Liver (tissue), 9 donors: ENCODE measurements around the gene RHOXF1. TPM values are rescaled to one million over a fixed set of nuclear protein-coding genes. Genes with fewer than 3 reads are reported as not detected.
"Not testable (repeated sequence)": the region's sequence is repeated elsewhere in the genome, so short reads cannot be mapped to it uniquely, and the experiment has no call there.

Source experiments
- DNase-seq: peaks from one replicate; pipeline ENCODE4 v3.0.0-alpha.2; 2017; ENCODE audit warnings: low spot score
- H3K27ac ChIP-seq, 2 donors: one replicate each; pipeline ENCODE4 v1.7.0; 2013; ENCODE audit warnings: inconsistent platforms in 2 of 2, low read length in 2 of 2, control low read depth in 1 of 2, low read depth in 1 of 2, mild to moderate bottlenecking in 1 of 2
- H3K27me3 ChIP-seq, 4 donors: one replicate each; pipeline versions ENCODE4 v1.6.1 to v1.7.0; 2013; ENCODE audit warnings: low read length in 3 of 4, inconsistent platforms in 1 of 4, mild to moderate bottlenecking in 1 of 4, moderate library complexity in 1 of 4; ENCODE audit not compliant: control insufficient read depth in 4 of 4, insufficient read depth in 4 of 4
- H3K36me3 ChIP-seq, 4 donors: one replicate each; pipeline versions ENCODE4 v1.6.1 to v1.7.0; 2013; ENCODE audit warnings: low read length in 3 of 4, mild to moderate bottlenecking in 3 of 4, low read depth in 1 of 4, moderate library complexity in 1 of 4; ENCODE audit not compliant: control insufficient read depth in 4 of 4, insufficient read depth in 3 of 4
- H3K4me1 ChIP-seq, 4 donors: one replicate each; pipeline versions ENCODE4 v1.6.1 to v1.7.0; 2013; ENCODE audit warnings: low read length in 3 of 4, mild to moderate bottlenecking in 3 of 4, moderate library complexity in 1 of 4; ENCODE audit not compliant: control insufficient read depth in 4 of 4, insufficient read depth in 4 of 4
- H3K4me3 ChIP-seq, 3 donors: one replicate each; pipeline versions ENCODE4 v1.6.1 to v1.7.0; 2013; ENCODE audit warnings: low read length in 3 of 3, control low read depth in 1 of 3, low read depth in 1 of 3, mild to moderate bottlenecking in 1 of 3
- H3K9ac ChIP-seq, 2 donors: one replicate each; pipeline ENCODE4 v1.7.0; 2013; ENCODE audit warnings: low read length in 2 of 2, mild to moderate bottlenecking in 2 of 2, moderate library complexity in 2 of 2, control low read depth in 1 of 2, low read depth in 1 of 2
- H3K9me3 ChIP-seq, 4 donors: one replicate each; pipeline versions ENCODE4 v1.6.1 to v1.7.0; 2013; ENCODE audit warnings: low read length in 3 of 4; ENCODE audit not compliant: control insufficient read depth in 4 of 4
- ATF3 ChIP-seq: IDR thresholded peaks from 2 replicates; pipeline ENCODE4 v1.6.1; 2016; ENCODE audit warnings: antibody characterized with exemption
- EGR1 ChIP-seq, 2 donors: IDR thresholded peaks; 2 replicates each; pipeline ENCODE4 v1.6.1; 2016 to 2018; ENCODE audit warnings: antibody characterized with exemption in 2 of 2, low read depth in 2 of 2
- FOXA1 ChIP-seq: IDR thresholded peaks from 2 replicates; pipeline ENCODE4 v1.6.1; 2016; ENCODE audit warnings: antibody characterized with exemption
- FOXA2 ChIP-seq: IDR thresholded peaks from 2 replicates; pipeline ENCODE4 v1.6.1; 2016; ENCODE audit warnings: antibody characterized with exemption
- GABPA ChIP-seq, 2 donors: IDR thresholded peaks in 1 of 2; conservative IDR thresholded peaks in 1 of 2; 2 replicates each; pipeline ENCODE4 v1.6.1; 2016; ENCODE audit warnings: antibody characterized with exemption in 2 of 2, mild to moderate bottlenecking in 1 of 2, moderate library complexity in 1 of 2
- HNF4A ChIP-seq, 2 donors: conservative IDR thresholded peaks; 2 replicates each; pipeline ENCODE4 v1.6.1; 2016; ENCODE audit warnings: antibody characterized with exemption in 2 of 2, mild to moderate bottlenecking in 2 of 2
- HNF4G ChIP-seq: IDR thresholded peaks from 2 replicates; pipeline ENCODE4 v1.6.1; 2016; ENCODE audit warnings: antibody characterized with exemption
- JUND ChIP-seq, 2 donors: IDR thresholded peaks; 2 replicates each; pipeline ENCODE4 v1.6.1; 2016; ENCODE audit warnings: antibody characterized with exemption in 2 of 2
- NR2F2 ChIP-seq: IDR thresholded peaks from 2 replicates; pipeline ENCODE4 v1.6.1; 2016; ENCODE audit warnings: antibody characterized with exemption
- RAD21 ChIP-seq, 2 donors: IDR thresholded peaks; 2 replicates each; pipeline ENCODE4 v1.6.1; 2016; ENCODE audit warnings: antibody characterized with exemption in 2 of 2, mild to moderate bottlenecking in 2 of 2
- RXRA ChIP-seq, 2 donors: IDR thresholded peaks; 2 replicates each; pipeline ENCODE4 v1.6.1; 2017 to 2018; ENCODE audit warnings: antibody characterized with exemption in 2 of 2, mild to moderate bottlenecking in 1 of 2
- SP1 ChIP-seq: IDR thresholded peaks from 2 replicates; pipeline ENCODE4 v1.6.1; 2018; ENCODE audit warnings: antibody characterized with exemption, mild to moderate bottlenecking
- TAF1 ChIP-seq: conservative IDR thresholded peaks from 2 replicates; pipeline ENCODE4 v1.6.1; 2016; ENCODE audit warnings: antibody characterized with exemption, mild to moderate bottlenecking
- YY1 ChIP-seq: IDR thresholded peaks from 2 replicates; pipeline ENCODE4 v1.6.1; 2016; ENCODE audit warnings: antibody characterized with exemption, mild to moderate bottlenecking
- WGBS: extraction: QIAGEN DNeasy Blood & Tissue Kit; methylation state at CpG from one replicate; pipeline ENCODE4 v1.1.7; 2013; 5-methylcytosine and 5-hydroxymethylcytosine counted together
- polyA plus RNA-seq, 2 donors: library from polyadenylated mRNA; stranded (reverse) in 1 of 2; unstranded in 1 of 2; fragments of 200-250 nt in 1 of 2; fragments of >200 nt in 1 of 2; fragmentation: Nextera tagmentation in 1 of 2; extraction: Ambion mirVana in 1 of 2; gene quantifications; one replicate each; pipeline versions ENCODE4 v1.2.1 to v1.2.3, GENCODE V29; 2013 to 2015
- total RNA-seq, 2 donors: library from RNA; depleted of rRNA; stranded (reverse); fragments of >200 nt; gene quantifications; one replicate each; pipeline ENCODE4 v1.2.3, GENCODE V29; 2014
- TF ChIP-seq, protein P1 (sequence below): IDR thresholded peaks from 2 replicates; pipeline ENCODE4 v1.6.1; 2016; ENCODE audit warnings: antibody characterized with exemption
- TF ChIP-seq, protein P2 (sequence below): IDR thresholded peaks from 2 replicates; pipeline ENCODE4 v1.6.1; 2016; ENCODE audit warnings: antibody characterized with exemption
- TF ChIP-seq, protein P3 (sequence below): fragments of 150-350 bp; IDR thresholded peaks from 2 replicates; pipeline ENCODE4 v1.5.1; 2017; ENCODE audit warnings: improper control_type of control experiment, low read depth, low read length; ENCODE audit not compliant: missing input control
- TF ChIP-seq, protein P4 (sequence below): IDR thresholded peaks from 2 replicates; pipeline ENCODE4 v1.6.1; 2016; ENCODE audit warnings: antibody characterized with exemption, mild to moderate bottlenecking
- donor health status: healthy.
- donor health status: healthy.
- donor health status: healthy.
- donor health status: healthy.
- donor health status: healthy.

RHOXF1 gene
- total RNA-seq, result not detected
- not detected for polyA plus RNA-seq

- H3K27ac ChIP-seq, result no peak within 1 kb of the TSS
- H3K9ac ChIP-seq, result no peak within 1 kb of the TSS
- H3K4me1 ChIP-seq, result no peaks in the 10 kb centered on the region
- H3K36me3 ChIP-seq, result no peaks in the 10 kb centered on the region
- H3K9me3 ChIP-seq, result no peaks in the 10 kb centered on the region
- H3K27me3 ChIP-seq, result no peaks in the 10 kb centered on the region
- no peak for DNase-seq
- 97% methylated on average over 35 of the region's 35 CpGs for WGBS
- no peak within 1 kb of the TSS for H3K4me3 ChIP-seq
- TF ChIP-seq HNF4G (no peak), RAD21 (IDR thresholded peaks at IDR 0.05) (no peak), TAF1 (no peak), FOXA2 (no peak), HNF4A (conservative IDR thresholded peaks at IDR 0.05) (no peak), RXRA (IDR thresholded peaks at IDR 0.05) (no peak), EGR1 (IDR thresholded peaks at IDR 0.05; ENCODE audit: low read depth in 2 of 2) (no peak), JUND (IDR thresholded peaks at IDR 0.05) (no peak), ATF3 (no peak), NR2F2 (no peak), SP1 (no peak), GABPA (IDR thresholded peaks at IDR 0.05 in 1 of 2, conservative IDR thresholded peaks at IDR 0.05 in 1 of 2) (no peak), FOXA1 (no peak), YY1 (no peak)
- TF ChIP-seq, protein P1, sequence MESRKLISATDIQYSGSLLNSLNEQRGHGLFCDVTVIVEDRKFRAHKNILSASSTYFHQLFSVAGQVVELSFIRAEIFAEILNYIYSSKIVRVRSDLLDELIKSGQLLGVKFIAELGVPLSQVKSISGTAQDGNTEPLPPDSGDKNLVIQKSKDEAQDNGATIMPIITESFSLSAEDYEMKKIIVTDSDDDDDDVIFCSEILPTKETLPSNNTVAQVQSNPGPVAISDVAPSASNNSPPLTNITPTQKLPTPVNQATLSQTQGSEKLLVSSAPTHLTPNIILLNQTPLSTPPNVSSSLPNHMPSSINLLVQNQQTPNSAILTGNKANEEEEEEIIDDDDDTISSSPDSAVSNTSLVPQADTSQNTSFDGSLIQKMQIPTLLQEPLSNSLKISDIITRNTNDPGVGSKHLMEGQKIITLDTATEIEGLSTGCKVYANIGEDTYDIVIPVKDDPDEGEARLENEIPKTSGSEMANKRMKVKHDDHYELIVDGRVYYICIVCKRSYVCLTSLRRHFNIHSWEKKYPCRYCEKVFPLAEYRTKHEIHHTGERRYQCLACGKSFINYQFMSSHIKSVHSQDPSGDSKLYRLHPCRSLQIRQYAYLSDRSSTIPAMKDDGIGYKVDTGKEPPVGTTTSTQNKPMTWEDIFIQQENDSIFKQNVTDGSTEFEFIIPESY, result no peak
- TF ChIP-seq, protein P2, sequence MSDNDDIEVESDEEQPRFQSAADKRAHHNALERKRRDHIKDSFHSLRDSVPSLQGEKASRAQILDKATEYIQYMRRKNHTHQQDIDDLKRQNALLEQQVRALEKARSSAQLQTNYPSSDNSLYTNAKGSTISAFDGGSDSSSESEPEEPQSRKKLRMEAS, result no peak
- TF ChIP-seq, protein P3, sequence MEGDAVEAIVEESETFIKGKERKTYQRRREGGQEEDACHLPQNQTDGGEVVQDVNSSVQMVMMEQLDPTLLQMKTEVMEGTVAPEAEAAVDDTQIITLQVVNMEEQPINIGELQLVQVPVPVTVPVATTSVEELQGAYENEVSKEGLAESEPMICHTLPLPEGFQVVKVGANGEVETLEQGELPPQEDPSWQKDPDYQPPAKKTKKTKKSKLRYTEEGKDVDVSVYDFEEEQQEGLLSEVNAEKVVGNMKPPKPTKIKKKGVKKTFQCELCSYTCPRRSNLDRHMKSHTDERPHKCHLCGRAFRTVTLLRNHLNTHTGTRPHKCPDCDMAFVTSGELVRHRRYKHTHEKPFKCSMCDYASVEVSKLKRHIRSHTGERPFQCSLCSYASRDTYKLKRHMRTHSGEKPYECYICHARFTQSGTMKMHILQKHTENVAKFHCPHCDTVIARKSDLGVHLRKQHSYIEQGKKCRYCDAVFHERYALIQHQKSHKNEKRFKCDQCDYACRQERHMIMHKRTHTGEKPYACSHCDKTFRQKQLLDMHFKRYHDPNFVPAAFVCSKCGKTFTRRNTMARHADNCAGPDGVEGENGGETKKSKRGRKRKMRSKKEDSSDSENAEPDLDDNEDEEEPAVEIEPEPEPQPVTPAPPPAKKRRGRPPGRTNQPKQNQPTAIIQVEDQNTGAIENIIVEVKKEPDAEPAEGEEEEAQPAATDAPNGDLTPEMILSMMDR, result no peak
- TF ChIP-seq, protein P4, sequence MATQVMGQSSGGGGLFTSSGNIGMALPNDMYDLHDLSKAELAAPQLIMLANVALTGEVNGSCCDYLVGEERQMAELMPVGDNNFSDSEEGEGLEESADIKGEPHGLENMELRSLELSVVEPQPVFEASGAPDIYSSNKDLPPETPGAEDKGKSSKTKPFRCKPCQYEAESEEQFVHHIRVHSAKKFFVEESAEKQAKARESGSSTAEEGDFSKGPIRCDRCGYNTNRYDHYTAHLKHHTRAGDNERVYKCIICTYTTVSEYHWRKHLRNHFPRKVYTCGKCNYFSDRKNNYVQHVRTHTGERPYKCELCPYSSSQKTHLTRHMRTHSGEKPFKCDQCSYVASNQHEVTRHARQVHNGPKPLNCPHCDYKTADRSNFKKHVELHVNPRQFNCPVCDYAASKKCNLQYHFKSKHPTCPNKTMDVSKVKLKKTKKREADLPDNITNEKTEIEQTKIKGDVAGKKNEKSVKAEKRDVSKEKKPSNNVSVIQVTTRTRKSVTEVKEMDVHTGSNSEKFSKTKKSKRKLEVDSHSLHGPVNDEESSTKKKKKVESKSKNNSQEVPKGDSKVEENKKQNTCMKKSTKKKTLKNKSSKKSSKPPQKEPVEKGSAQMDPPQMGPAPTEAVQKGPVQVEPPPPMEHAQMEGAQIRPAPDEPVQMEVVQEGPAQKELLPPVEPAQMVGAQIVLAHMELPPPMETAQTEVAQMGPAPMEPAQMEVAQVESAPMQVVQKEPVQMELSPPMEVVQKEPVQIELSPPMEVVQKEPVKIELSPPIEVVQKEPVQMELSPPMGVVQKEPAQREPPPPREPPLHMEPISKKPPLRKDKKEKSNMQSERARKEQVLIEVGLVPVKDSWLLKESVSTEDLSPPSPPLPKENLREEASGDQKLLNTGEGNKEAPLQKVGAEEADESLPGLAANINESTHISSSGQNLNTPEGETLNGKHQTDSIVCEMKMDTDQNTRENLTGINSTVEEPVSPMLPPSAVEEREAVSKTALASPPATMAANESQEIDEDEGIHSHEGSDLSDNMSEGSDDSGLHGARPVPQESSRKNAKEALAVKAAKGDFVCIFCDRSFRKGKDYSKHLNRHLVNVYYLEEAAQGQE, result no peak
Measured at GRCh38 chrX:120115438-120115963, at the start of gene RHOXF1. TSS of gene RHOXF1 (minus strand) at chrX:120115913. CDS start at chrX:120115862, 51 bp downstream.

- not testable (repeated sequence) for H3K27me3 ChIP-seq, DNase-seq, H3K36me3 ChIP-seq, H3K9me3 ChIP-seq, H3K9ac ChIP-seq, H3K4me3 ChIP-seq, H3K4me1 ChIP-seq, H3K27ac ChIP-seq
- WGBS, result 96% methylated on average over 22 of the region's 33 CpGs
Measured at GRCh38 chrX:120159086-120159485, 43.4 kb upstream of the RHOXF1 start.

DNA sequence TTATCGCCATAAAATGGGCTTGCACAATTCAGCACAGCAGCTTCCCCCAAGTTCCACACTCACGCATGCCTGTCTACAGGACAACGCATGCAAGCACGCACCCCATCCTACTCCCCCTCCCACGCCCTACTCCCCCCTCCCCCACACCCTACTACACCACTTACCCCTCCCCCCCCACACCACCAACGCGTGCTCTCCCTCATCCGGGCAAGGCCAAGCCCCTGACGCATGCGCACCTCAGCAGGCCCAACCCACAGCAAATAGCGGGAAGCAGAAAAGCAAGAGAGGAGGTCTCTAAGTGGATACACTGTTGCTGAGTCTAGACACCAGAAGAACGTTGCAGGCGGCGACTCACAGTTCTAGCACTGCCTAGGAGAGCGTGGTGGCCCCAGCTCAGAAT, 42.6 kb upstream of the RHOXF1 start, which contains the start of gene RHOXF2:
TSS of gene RHOXF2 (plus strand) at position 301 of the 400 bp plus-strand sequence. CDS start 138 bp downstream, outside the sequence.
- WGBS, result no CpG with 5 or more reads among the region's 15 CpGs
- H3K9ac ChIP-seq, H3K4me1 ChIP-seq, H3K27me3 ChIP-seq, H3K27ac ChIP-seq, H3K9me3 ChIP-seq, H3K4me3 ChIP-seq, DNase-seq, H3K36me3 ChIP-seq: not testable (repeated sequence)

DNA sequence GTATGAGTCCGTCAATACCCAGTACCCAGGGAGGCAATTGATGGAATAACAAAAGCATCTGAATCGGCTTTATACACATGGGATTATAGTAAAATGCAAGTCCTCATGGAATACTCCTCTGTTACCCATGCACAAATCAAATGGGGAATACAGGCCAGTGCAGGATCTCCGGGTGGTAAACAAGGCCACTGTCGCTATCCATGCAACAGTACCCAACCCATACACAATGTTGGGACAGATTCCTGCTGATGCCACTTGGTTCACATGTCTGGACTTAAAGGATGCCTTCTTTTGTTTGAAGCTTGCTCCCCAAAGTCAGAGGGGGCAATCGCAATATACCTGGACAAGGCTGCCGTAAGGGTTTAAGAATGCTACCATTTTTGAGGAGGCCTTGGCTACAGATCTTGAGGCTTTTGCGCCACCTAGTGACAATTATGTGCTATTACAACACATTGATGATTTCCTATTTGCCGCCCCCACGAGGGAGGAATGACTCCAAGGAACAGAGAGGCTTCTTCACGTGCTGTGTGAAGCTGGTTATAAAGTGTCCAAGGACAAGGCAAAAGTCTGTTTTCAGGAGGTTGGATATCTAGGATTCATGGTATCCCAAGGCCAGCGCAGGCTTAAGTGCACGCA, 34.5 kb upstream of the RHOXF1 start:
- H3K4me1 ChIP-seq, H3K9ac ChIP-seq, H3K9me3 ChIP-seq, H3K27ac ChIP-seq, H3K36me3 ChIP-seq, H3K27me3 ChIP-seq, H3K4me3 ChIP-seq, DNase-seq: not testable (repeated sequence)
- no CpG with 5 or more reads among the region's 12 CpGs for WGBS
